Liver (tissue), 3 donors: Measurements from ENCODE around the gene MAPK11.

Experiments used
- CTCF ChIP-seq: fragments of 150-350 bp; IDR thresholded peaks from 2 replicates; pipeline ENCODE4 v1.5.1; 2017; ENCODE audit warnings: improper control_type of control experiment, low read depth, low read length; ENCODE audit not compliant: missing input control
- JUND ChIP-seq, 2 donors: IDR thresholded peaks; 2 replicates each; pipeline ENCODE4 v1.6.1; 2016; ENCODE audit warnings: antibody characterized with exemption in 2 of 2
- MAX ChIP-seq: IDR thresholded peaks from 2 replicates; pipeline ENCODE4 v1.6.1; 2016; ENCODE audit warnings: antibody characterized with exemption
- RAD21 ChIP-seq, 2 donors: IDR thresholded peaks; 2 replicates each; pipeline ENCODE4 v1.6.1; 2016; ENCODE audit warnings: antibody characterized with exemption in 2 of 2, mild to moderate bottlenecking in 2 of 2
- REST ChIP-seq: IDR thresholded peaks from 2 replicates; pipeline ENCODE4 v1.6.1; 2016; ENCODE audit warnings: antibody characterized with exemption, mild to moderate bottlenecking
- YY1 ChIP-seq: IDR thresholded peaks from 2 replicates; pipeline ENCODE4 v1.6.1; 2016; ENCODE audit warnings: antibody characterized with exemption, mild to moderate bottlenecking
- donor health status: healthy.
- donor health status: healthy.

GRCh38 chr22:50294319-50294656 lies 24.1 kb upstream of the MAPK11 start:
- TF ChIP-seq CTCF (no peak), RAD21 (IDR thresholded peaks at IDR 0.05) (no peak), YY1 (no peak), JUND (IDR thresholded peaks at IDR 0.05) (no peak), REST (no peak), MAX (no peak)
